Body of pancreas (tissue), 4 donors: Measurements from ENCODE around the gene CYBC1. TPM values are rescaled to one million over a fixed set of nuclear protein-coding genes. Genes with fewer than 3 reads are reported as not detected.
"Not testable (repeated sequence)": the region's sequence is repeated elsewhere in the genome, so short reads cannot be mapped to it uniquely, and the experiment has no call there.

Source experiments
- ATAC-seq: fragments of 150-250 bp; one replicate; pipeline ENCODE4 v1.9.1; 2016
- DNase-seq, 4 donors: peaks; one replicate each; pipeline ENCODE4 v3.0.0-alpha.2; 2019
- H3K27ac ChIP-seq, 4 donors: fragments of 200-600 bp; sonication (generic); 1 replicate in 3 of 4; 2 replicates in 1 of 4; pipeline versions ENCODE4 v1.5.1 to v1.6.1; 2016 to 2019; ENCODE audit warnings: mild to moderate bottlenecking in 1 of 4, mixed read lengths in 1 of 4, moderate library complexity in 1 of 4
- H3K27me3 ChIP-seq, 2 donors: fragments of 200-600 bp; sonication (generic); one replicate each; pipeline ENCODE4 v1.6.0; 2016; ENCODE audit warnings: mild to moderate bottlenecking in 1 of 2
- H3K36me3 ChIP-seq, 2 donors: fragments of 200-600 bp; sonication (generic); replicated peaks in 1 of 2; 2 replicates each; pipeline ENCODE4 v1.5.1; 2016; ENCODE audit warnings: low read depth in 2 of 2; ENCODE audit not compliant: insufficient read depth in 1 of 2
- H3K4me1 ChIP-seq: fragments of 200-600 bp; sonication (generic); one replicate; pipeline ENCODE4 v1.6.0; 2016
- H3K4me3 ChIP-seq, 2 donors: fragments of 200-600 bp; sonication (generic); 1 replicate in 1 of 2; 2 replicates in 1 of 2; pipeline ENCODE4 v1.5.1; 2016 to 2019
- H3K9me3 ChIP-seq, 3 donors: fragments of 200-600 bp; sonication (generic); 1 replicate in 2 of 3; 2 replicates in 1 of 3; pipeline ENCODE4 v1.5.1; 2016
- CTCF ChIP-seq, 7 experiments: fragments of 450-650 bp in 4 of 7; fragments of 200-600 bp in 3 of 7; sonication (generic) in 3 of 7; IDR thresholded peaks; one replicate each; pipeline ENCODE4 v1.5.1; 2016 to 2019; ENCODE audit warnings: antibody characterized with exemption in 7 of 7
- POLR2A ChIP-seq, 3 donors: fragments of 450-650 bp; IDR thresholded peaks; one replicate each; pipeline ENCODE4 v1.6.1; 2016; ENCODE audit warnings: antibody characterized with exemption in 3 of 3, mild to moderate bottlenecking in 2 of 3
- WGBS, 2 donors: methylation state at CpG; one replicate each; pipeline ENCODE4 v1.1.5; 2017; 5-methylcytosine and 5-hydroxymethylcytosine counted together
- intact Hi-C: fragments of 100-400 bp; cut with DNase I; formaldehyde crosslinking; loops from one replicate; pipeline ENCODE4 v1.15.1; 2023
- total RNA-seq, 2 donors: library from RNA; depleted of rRNA; stranded (reverse); fragments of >200 nt; gene quantifications; one replicate each; pipeline ENCODE4 v1.1.0, GENCODE V29; 2016

The CYBC1 gene
- total RNA-seq, 2 donors from 2014 or later: 53.1 to 68.2 TPM

GRCh38 chr17:82415786-82416185 is 34.8 kb downstream of the CYBC1 start:
- 88 to 89% methylated on average over 9 of the region's 9 CpGs for WGBS, 2 donors
- H3K4me1 ChIP-seq: peaks cover 36% of the 10 kb centered on the region
- no peak overlapping the region for H3K27ac ChIP-seq
- H3K4me3 ChIP-seq: no peak overlapping the region
- DNase-seq: no peak
- no peaks in the 10 kb centered on the region for H3K27me3 ChIP-seq
- H3K36me3 ChIP-seq: no peaks in the 10 kb centered on the region
- intact Hi-C loops: no loop called here
- TF ChIP-seq POLR2A (IDR thresholded peaks at IDR 0.05) (no peak), CTCF (IDR thresholded peaks at IDR 0.05) (no peak)
- no peaks in the 10 kb centered on the region for H3K9me3 ChIP-seq
- no peak for ATAC-seq

GRCh38 chr17:82415336-82415735 is 35.2 kb downstream of the CYBC1 start:
- TF ChIP-seq POLR2A (IDR thresholded peaks at IDR 0.05): no peak
- no peak for TF ChIP-seq CTCF (IDR thresholded peaks at IDR 0.05)
- Histone ChIP-seq H3K27ac (no peak overlapping the region), H3K9me3 (no peaks in the 10 kb centered on the region), H3K27me3 (no peaks in the 10 kb centered on the region), H3K36me3 (no peaks in the 10 kb centered on the region), H3K4me3 (no peak overlapping the region), H3K4me1 (peaks cover 36% of the 10 kb centered on the region)
- WGBS, 2 donors: 87 to 90% methylated on average over 8 to 26 of the region's 26 CpGs
- no peak for DNase-seq
- intact Hi-C loops: no loop called here
- no peak for ATAC-seq

- peak; percentile 74 to 82 (median 79) for DNase-seq
- no peaks in the 10 kb centered on the region for H3K27me3 ChIP-seq
- H3K36me3 ChIP-seq: no peaks in the 10 kb centered on the region
- TF ChIP-seq CTCF (IDR thresholded peaks at IDR 0.05) (peak; percentile 38 to 79 (median 54)), POLR2A (IDR thresholded peaks at IDR 0.05) (no peak)
- H3K4me1 ChIP-seq: peaks cover 35% of the 10 kb centered on the region
- peak; percentile 49 for ATAC-seq
- H3K4me3 ChIP-seq: no peak overlapping the region
- no peak overlapping the region for H3K27ac ChIP-seq
- intact Hi-C loops: loop anchor here (5.0 kb wide), 1 partner anchor 67 kb away; no protein-coding TSS in a partner anchor
- 21 to 36% methylated on average over 37 to 38 of the region's 38 CpGs for WGBS, 2 donors
- no peaks in the 10 kb centered on the region for H3K9me3 ChIP-seq
Observed at GRCh38 chr17:82414548-82415281, 35.8 kb downstream of the CYBC1 start.

GRCh38 chr17:82412535-82413520 is 37.7 kb downstream of the CYBC1 start:
- Histone ChIP-seq H3K4me3 (no peak overlapping the region), H3K27me3 (no peaks in the 10 kb centered on the region), H3K9me3 (no peaks in the 10 kb centered on the region), H3K4me1 (peaks cover 24% of the 10 kb centered on the region), H3K36me3 (no peaks in the 10 kb centered on the region), H3K27ac (peak overlapping the region in 1 of 4 donors; percentile 6)
- intact Hi-C loops: loop anchor here (5.0 kb wide), 1 partner anchor 66 kb away; no protein-coding TSS in a partner anchor
- WGBS, 2 donors: 65 to 67% methylated on average over 21 to 29 of the region's 29 CpGs
- TF ChIP-seq CTCF (IDR thresholded peaks at IDR 0.05) (no peak), POLR2A (IDR thresholded peaks at IDR 0.05) (no peak)
- peak; percentile 43 for ATAC-seq
- DNase-seq: peak; percentile 37 to 68 (median 56)

- not testable (repeated sequence) for H3K4me3 ChIP-seq, ATAC-seq, H3K9me3 ChIP-seq, H3K27me3 ChIP-seq, H3K36me3 ChIP-seq, H3K27ac ChIP-seq, DNase-seq
- H3K4me1 ChIP-seq: peaks cover 17% of the 10 kb centered on the region
- intact Hi-C loops: loop anchor here (5.0 kb wide), 1 partner anchor 65 kb away; no protein-coding TSS in a partner anchor
- WGBS, 2 donors: 63 to 78% methylated on average over 14 to 16 of the region's 16 CpGs
Observed at GRCh38 chr17:82412081-82412480, 38.5 kb downstream of the CYBC1 start.
